GM19240 (cell line): Measurements from ENCODE around the gene ADCY5.

ENCODE experiments used
- DNase-seq: peaks from one replicate; pipeline ENCODE4 v3.0.0; 2011; ENCODE audit warnings: low spot score; ENCODE audit not compliant: insufficient read length

Gene ADCY5

DNA sequence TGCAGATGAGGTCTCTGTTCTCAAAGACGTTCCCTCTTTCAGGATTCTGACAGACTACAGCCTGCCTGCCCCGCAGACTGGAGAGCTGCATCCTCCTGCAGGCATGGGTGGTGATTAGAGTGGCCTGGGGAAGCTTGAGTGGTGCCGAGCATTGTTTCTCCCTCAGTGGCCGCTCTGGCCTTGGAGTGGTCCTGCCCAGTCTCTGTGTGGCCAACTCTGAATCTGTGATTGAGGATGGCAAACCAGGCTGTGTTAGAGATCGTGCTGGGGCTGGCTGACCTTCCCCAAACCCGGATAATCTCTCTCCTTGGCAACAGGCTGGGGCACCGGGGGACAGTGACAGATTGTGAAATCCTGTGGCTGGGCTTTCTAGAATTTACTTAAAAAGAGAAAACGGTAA is 11.0 kb upstream of the ADCY5 start:
- no peak for DNase-seq

DNA sequence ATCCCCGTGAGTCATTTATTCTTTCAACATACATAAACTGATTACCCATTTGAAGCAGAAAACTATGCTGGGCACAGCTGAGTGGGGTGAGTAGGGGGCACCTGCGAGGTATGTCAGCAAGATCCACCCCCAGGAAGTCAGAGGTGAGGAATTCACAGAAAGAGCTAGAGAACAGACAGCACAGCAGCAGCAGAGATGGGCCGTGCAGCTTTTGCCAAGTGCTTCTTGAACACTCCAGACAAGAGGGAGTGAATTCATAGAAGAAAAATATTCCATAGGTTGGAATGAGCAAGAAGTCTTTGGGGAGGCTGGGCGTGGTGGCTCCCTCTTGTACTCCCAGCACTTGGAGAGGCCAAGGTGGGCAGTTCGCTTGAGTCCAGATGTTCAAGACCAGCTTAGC is 9.4 kb upstream of the ADCY5 start:
- no peak for DNase-seq

DNA sequence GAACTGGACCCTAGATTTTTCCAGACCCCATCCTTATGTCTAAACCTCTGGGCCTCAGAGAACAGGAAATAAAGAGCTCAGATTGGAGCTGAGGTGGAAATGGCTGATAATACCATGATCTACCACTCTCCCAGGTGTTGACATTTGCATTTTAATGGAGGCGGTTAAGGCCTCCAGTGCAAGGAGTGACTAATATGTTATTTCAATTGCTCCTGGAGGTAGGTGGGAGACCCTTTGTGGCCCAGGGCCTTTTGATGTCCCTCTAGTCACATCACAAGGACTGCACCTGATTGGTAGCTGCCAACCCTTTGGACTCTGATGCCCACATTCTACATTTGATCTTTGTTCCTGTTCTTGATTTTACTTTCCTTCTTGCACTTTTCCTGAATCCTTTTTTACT is 9.0 kb upstream of the ADCY5 start:
- DNase-seq, result no peak

DNA sequence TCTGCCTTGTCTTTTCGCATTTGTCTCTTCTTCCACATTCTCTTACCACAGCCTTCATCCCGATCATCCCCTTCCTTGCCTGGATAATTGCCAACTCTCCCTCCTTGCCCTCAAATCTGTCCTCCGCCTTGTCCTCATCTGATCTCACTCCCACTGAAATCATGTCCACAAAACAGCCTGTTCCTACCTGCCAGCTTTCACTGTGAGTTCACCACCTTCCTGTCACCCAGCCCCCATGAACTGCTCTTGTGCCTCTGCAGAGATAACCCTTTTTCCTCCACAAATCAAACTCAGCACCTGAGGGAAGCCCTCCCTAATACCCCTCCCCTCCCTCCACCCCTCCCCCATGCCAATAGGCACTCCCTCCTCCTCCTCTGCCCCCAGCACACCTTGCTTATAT is 4.8 kb upstream of the ADCY5 start:
- no peak for DNase-seq

DNA sequence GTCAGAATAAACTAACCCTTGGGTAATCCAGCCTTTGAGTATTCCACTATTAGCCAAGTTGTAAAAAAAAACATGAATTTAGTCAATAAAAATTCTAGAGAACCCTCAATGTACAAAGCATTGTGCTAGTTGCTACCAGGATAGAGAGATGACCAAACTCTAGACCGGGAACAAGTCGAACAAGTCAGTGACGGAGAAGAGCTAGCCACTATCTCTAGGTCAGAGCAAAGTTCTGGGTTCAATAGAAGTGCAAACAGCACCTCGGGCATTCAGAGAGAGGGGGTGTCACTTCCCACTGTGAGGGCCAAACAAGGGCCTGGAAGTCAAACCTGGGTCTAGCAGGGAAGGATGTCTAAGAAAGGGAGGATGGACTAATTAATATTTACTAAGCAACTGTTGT is 2.3 kb upstream of the ADCY5 start:
- DNase-seq, result no peak

DNA sequence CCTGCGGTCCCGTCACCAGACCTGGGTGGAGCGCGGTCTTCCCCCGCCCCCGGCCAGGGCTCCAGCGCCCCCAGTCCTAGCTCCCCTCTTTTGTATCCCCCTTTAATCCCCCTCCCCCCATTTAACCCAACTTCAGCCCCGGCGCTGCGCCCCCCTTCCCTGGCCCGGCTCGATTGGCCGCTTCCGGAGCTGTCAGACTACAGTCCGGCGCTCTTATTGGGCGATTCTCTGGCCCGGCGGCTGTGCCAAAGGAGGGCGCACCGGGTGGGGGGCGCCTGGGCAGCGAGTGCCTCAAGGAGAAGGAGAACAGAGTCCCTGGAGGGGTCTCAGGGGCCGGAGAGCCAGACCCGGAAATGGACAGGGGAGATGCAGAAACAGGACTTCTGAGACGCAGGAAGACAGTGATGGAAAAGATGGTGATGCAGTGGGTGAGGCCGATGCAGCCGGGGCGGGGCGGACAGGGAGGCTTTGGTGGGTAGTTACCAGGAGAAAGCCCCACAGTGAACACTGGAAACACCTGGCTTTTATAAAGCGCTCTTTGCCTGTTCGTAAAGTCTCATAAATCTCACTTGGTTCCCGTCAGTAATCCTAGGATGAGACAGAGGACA is 1.2 kb upstream of the ADCY5 start:
- DNase-seq, result no peak

DNA sequence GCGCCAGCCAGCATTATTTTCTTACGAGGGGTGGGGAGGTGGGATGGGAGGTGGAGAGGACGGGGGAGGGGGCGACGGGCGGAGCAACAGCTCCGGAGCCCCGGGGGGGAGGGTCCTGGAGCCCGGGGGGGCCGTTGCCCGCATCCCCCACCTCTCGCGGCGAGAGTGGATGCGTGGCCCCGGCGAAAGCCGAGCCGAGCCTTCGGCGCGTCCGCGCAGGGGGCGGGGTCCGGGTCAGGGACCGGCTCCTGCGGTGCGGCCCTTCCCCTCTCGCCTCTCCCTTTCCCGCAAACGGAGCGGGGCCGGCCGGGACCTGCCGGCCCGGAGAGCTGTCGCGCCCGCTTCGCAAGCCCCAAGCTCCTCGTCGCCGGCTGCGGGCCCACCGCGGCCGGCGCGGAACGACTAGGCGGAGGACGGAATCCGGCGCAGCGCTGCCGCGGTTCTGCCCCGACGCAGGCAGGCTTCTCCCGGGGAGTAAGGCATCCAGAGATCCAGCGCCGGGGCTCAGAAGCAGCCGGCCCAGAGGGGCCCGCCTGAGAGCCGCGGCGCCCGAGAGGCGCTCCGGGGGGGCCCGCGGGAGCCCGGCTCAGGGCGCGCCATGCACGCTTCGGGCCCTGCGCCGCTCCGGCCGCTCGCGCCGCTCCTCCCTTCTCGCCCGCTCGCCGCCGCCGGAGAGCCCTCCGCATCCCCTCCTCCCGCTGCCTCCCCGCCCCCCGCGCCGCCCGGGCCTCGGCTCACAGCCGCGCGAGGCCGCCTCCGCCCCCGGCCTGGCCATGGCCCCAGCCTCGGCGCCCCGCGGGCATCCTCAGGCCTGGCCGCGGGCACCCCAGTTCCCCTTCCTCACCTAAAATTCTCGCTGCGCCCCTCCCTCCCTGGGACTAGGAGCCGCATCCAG is 459 bp upstream of the ADCY5 start:
- no peak for DNase-seq

DNA sequence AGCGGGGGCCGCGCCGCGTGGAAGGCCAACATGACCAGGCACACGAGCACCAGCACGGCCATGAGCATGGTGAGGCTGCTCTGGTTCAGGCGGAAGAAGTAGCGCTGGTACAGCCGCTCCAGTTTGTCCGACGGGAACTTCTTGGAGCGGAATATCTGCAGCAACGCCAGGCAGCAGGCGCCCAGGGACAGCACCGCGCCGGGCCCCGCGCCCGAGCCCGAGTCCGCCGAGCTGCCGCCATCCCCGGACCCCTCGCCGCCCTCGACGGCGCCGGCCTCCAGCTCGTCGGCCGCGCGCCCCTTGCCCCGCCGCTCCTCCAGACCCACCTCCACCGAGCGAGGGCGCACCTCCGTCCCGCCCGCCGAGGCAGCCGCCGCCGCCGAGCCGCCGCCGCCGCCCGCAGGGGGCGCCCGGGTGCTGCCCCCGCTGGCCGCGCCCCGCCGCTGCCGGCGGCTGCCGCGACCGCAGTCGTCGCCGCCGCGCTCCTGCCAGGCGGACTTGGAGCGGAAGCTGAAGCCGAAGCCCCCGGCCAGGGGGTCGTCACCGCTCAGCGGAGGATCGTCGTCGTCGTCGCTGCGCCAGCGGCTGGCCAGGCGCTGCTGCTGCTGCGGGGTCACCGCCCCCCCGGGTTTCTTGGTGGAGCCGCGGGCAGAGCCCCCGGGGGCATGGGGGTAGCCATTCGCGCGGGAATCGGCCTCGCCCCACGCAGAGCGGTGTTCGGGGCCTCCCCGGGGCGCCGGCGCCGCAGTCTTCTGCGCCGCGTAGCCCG is 957 bp downstream of the ADCY5 start:
- no peak for DNase-seq

DNA sequence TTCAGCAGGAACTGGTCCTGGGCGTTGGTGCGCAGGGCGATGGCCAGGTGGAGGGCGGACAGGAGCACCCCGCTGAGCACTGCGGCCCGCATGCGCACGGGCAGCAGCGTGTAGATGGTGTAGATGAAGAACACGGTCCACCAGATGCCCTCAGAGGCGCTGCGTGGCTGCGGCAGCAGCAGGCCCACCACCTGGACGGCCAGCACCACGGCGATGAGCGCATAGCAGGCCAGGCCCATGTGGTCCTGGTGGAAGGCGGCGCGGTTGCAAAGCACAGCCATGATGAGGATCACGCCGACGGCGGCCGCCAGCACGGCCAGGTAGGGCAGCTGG is 1.5 kb downstream of the ADCY5 start:
- no peak for DNase-seq

DNA sequence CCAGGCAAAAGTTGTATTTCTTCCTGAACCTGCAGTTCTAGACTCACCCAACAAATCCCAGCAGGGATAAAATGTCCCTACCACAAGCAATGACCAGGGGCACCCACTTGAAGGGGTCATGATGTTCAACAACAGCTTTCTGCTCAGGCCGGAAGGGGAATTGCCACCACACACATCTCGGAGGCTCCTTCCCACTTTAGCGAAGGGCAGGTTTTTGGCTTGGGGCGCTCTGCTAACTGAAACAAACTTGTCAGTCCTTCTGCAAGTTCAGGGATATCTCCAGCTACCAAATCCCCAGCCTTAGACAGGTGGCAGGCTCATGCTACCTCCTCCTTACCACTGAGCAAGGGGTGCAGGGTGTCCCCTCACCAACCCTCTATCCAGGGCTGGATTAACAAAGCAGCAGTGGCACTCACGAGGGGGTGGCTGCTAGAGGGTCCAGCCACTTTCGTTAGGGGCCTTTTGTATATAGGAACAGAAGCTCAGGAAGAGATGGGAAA is 2.2 kb downstream of the ADCY5 start:
- no peak for DNase-seq

DNA sequence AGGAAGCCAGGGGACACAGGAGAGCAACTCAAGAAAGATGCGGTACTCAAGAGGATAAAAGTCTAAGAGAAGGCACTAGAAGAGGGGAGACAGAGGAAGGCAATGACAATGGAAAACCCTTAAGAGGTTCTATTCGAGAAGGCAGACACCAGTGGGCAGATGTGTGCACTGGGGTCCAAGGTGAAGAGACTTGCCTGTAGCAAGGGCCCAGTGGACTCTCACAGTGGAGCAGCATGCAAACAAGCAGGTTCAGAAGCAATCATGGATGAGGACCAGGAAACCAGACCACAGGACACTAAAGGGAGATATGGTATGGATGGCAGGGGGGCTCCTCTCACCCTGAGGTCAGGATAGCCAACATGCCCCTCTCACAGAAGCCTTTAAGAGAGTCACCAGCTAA is 2.7 kb downstream of the ADCY5 start:
- DNase-seq, result no peak

DNA sequence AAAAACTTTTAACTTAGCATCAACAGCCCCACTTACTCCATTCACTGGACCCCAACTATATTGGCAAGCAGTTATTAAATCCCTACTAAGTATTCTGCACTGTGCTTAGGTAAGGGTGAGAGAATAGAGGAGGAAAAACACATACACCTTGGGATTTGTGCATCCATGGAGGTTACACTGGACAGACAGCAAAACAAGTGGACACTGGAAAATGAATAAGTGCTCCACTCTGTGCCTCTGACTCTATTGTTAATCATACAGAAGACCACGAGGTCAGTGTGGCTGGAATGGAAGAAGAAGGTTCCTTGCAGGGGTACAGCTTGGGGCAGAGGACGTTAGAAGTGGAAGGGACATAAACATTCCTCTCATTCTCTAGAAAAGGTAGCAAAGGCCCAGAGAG is 3.2 kb downstream of the ADCY5 start:
- DNase-seq, result no peak

DNA sequence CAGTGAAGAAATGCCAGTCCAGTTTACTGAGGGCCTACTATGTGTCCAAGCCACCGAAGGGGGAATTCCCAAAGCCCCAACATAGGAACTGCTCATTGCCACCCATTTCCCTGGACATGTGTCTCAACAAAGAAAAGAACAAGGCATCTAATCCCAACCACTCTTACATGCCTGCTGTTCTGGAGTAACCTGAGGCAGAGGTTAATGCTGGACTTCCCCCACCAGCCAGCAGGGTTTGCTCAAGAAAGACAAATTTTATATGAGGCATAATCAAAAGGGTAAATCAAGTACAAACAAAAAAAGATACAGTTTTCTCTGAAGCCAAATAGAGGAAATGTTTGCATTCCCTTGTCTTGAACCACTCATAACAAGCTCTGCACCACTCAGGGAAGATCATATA is 4.1 kb downstream of the ADCY5 start:
- DNase-seq, result no peak

DNA sequence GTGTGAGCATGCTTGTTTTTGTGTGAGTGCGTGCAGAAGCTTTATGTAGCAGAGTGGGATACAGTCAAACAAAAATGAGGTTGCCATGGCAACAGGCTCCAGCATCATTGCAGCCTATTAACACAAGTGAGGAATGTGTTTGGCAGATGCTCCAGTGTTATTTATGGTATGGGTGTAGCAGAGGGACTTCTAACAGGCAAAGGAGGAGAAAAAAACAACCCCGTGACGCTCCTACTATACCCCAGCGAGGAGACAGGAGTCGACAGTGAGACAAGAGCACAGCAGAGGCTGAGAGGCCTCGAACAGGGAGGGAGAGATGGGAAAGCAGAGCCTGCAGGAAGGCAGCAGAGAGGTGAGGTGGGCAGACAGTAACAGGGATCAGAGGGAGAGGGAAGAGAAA is 4.9 kb downstream of the ADCY5 start:
- DNase-seq, result no peak

DNA sequence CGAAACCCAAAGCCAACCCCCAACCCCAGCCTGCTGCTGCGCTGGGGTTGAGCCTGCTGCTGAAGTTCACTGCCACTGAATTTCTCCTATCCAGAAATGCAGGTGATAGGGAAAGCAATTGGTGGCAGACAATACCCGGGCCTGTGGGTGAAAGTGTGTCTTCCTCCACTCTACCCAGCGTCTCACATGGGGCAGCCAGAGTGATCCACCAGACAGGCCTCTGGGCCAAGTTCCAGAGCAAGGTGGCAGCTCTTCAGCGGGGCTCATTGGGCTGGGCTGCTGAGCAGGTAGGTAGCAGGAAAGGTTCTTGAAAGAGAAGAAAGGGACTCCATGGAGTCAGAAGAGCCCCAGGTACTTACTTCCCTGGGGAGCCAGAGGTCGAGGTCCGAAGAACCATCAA is 6.0 kb downstream of the ADCY5 start:
- no peak for DNase-seq

DNA sequence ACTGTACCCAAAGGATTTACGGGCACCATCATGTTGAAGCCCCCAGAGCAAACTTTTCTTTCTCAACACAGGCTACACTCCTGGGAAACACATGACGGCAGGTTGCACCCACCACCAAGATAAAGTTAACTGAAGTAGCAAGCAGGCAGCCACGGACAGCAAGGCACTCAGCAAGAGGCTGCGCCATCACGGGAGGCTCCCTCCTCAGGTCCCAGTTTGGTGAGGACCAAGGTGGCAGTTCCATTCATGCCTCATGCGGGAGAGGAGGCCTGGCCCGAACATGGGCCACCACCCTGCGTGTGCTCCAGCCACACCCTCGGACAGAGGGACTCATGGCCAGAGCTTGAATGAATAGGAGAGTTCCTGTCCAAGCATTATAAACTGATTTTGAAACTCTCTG is 6.8 kb downstream of the ADCY5 start:
- no peak for DNase-seq

DNA sequence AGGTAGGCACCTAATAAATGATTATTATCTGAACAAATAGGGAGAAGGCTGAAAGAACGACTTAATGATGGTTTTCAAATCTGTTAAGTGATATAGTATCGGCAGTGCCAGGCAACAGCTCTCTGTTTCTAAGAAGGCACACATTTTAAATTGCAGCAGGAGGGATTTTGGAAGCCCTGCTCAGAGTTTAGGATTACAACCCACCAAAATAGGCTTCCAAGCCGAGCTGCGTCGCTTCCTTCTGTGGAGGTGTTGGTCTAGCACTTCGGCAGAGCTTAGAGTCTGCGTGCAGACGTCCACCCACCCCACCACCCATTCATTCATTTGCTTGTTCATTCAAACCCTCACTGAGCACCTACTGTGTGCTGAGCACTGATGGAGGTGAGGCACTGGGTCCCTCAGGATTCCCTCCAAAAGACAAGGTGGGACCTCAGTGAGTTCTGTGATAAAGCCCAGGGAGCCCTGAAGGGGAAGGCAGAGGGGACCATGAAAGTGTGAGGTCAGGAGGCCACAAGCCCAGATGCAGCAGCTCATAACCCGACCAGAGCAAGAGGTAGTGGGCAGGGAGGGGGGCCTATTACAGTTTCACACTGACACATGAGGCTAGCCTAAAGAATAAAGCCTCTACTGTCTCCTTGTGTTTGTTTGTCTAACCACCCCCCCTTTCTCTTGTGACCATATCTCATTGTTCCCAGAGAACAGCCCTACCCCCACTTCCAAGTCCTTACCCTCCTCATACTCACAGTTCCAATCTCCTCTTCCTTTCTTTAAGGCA is 8.9 kb downstream of the ADCY5 start:
- no peak for DNase-seq

DNA sequence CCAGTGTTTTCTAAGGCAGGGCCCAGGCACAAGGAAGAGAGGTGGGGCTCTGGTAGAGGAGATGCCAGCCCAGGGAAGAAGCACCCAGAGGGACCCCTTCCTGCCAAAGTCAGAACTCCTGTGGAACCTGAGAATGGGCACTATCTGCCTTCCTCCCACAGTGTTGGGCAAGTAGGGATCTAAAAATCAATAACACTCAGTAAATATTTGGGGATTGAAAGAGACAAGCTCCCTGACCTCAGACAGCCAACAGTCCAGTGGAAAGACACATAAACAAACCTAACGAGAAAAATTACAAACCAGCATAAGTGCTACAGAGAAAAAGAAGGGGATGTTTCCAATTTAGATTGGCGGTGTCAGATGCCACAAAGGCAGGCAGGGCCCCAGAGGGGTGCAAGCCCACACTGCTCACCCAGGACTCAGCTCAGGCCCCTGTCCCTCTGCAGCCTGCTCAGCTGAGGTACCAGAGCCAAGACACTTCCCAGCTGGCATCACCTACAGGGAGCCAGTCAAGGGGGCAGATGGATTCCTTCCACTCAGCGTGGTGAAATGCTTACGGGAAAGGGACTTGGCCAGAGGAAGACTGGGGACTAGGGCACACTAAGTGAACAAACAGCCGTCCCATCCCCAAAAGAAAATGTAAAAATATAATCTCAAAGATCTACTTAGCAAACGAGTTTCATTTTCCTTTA is 15.9 kb downstream of the ADCY5 start:
- DNase-seq, result no peak

DNA sequence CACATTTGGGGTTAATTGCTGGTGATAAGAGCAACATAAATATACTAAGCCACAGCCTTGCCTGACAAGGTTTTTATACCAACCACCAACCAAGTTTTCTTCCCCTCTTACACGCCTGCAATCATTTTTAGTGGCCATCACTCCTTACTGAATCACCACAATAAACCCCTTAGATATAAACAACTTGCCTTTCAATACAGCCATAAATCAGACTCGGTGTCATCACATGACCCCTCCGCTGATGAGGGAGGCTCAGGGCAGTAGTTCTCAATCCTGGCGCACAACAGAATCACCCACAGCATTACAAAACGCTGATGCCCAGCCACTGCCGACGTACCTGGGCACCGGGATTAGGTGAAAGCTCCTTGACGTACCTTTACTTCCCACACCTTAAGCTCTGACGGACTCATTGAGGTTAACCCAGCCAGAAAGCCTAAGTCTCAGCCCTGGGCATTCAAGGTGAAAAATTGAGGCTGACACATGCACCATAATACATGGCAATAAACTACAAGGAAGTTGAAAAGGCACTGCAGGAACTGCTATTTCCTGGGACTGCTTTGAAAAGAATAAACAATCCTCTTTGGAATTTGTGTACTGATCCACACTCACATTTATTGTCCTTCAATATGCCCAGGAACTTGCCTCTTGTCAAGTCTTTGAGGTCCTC is 17.1 kb downstream of the ADCY5 start:
- no peak for DNase-seq

DNA sequence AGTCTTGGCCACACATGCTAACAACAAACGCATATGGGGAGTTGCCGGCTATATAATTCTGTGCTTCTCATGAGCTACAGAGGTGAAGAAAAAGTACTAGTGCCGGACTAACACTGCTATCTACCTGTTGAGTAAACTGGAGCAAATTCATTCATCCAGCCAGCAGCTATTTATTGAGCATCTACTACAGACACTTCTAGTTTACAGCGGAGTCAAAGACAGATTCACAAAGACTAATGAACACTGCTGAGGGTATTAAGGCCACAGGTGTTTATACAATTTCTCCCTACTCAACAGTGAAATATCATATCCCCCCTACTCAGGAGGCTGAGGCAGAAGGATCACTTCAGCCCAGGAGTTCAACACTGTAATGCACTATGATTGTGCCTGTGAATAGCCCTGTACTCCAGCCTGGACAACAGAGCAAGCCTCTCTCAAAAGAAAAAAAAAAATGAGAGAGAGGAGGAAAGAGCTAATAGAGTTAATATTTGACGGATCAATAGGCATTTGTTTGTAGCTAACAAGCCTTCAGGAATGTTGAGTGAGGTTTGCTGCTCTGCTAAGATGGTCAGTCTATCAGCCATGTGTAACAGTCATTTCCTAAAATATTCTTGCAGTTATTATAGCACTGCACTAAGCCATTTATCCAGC is 17.8 kb downstream of the ADCY5 start:
- no peak for DNase-seq
